Measurements from ENCODE around the gene IDH1. TPM values are rescaled to one million over a fixed set of nuclear protein-coding genes. Genes with fewer than 3 reads are reported as not detected.

IDH1 gene
- total RNA-seq, 1 experiment from 2014 or later = 91.2 TPM

GRCh38 chr2:208279236-208279635 lies 24.4 kb upstream of the IDH1 start:
- no peaks in the 10 kb centered on the region for H3K79me2 ChIP-seq (ENCODE audit: insufficient read depth, low read length)
- ATAC-seq (no peak), DNase-seq (ENCODE audit: low read depth, low spot score) (no peak)
- CTCF ChIA-PET = no interaction called here
- H2AFZ ChIP-seq (ENCODE audit: low read depth, low read length, poor library complexity, severe bottlenecking) = no peak overlapping the region
- POLR2A ChIA-PET = no interaction called here
- H3K36me3 ChIP-seq (ENCODE audit: control insufficient read depth in 1 of 2, insufficient read depth in 2 of 2, low read length in 2 of 2) = peaks cover 19 to 31% of the 10 kb centered on the region in 2 experiments; a peak in 2 of 4 replicates
- H3K9me3 ChIP-seq (ENCODE audit: control insufficient read depth in 1 of 2, insufficient read depth in 1 of 2, low read depth in 1 of 2, low read length in 2 of 2) = no peaks in the 10 kb centered on the region
- H3K9me2 ChIP-seq (ENCODE audit: insufficient read depth) = no peaks in the 10 kb centered on the region
- TF ChIP-seq EZH2 (IDR thresholded peaks at IDR 0.05) (no peak), FOSL1 (IDR thresholded peaks at IDR 0.05; ENCODE audit: low read depth) (no peak), SIN3A (IDR thresholded peaks at IDR 0.05; ENCODE audit: low read depth) (no peak), CEBPB (IDR thresholded peaks at IDR 0.05; ENCODE audit: low read depth) (no peak), CTCF (IDR thresholded peaks at IDR 0.05 in 2 of 3, conservative IDR thresholded peaks at IDR 0.05 in 1 of 3; ENCODE audit: borderline replicate concordance in 1 of 3, insufficient read depth in 1 of 3, low read depth in 2 of 3, low read length in 2 of 3) (no peak)
- TF ChIP-seq, protein P1, sequence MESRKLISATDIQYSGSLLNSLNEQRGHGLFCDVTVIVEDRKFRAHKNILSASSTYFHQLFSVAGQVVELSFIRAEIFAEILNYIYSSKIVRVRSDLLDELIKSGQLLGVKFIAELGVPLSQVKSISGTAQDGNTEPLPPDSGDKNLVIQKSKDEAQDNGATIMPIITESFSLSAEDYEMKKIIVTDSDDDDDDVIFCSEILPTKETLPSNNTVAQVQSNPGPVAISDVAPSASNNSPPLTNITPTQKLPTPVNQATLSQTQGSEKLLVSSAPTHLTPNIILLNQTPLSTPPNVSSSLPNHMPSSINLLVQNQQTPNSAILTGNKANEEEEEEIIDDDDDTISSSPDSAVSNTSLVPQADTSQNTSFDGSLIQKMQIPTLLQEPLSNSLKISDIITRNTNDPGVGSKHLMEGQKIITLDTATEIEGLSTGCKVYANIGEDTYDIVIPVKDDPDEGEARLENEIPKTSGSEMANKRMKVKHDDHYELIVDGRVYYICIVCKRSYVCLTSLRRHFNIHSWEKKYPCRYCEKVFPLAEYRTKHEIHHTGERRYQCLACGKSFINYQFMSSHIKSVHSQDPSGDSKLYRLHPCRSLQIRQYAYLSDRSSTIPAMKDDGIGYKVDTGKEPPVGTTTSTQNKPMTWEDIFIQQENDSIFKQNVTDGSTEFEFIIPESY (IDR thresholded peaks at IDR 0.05; ENCODE audit: extremely low read depth, insufficient replicate concordance, low read length) = no peak
- TF ChIP-seq, protein P2, sequence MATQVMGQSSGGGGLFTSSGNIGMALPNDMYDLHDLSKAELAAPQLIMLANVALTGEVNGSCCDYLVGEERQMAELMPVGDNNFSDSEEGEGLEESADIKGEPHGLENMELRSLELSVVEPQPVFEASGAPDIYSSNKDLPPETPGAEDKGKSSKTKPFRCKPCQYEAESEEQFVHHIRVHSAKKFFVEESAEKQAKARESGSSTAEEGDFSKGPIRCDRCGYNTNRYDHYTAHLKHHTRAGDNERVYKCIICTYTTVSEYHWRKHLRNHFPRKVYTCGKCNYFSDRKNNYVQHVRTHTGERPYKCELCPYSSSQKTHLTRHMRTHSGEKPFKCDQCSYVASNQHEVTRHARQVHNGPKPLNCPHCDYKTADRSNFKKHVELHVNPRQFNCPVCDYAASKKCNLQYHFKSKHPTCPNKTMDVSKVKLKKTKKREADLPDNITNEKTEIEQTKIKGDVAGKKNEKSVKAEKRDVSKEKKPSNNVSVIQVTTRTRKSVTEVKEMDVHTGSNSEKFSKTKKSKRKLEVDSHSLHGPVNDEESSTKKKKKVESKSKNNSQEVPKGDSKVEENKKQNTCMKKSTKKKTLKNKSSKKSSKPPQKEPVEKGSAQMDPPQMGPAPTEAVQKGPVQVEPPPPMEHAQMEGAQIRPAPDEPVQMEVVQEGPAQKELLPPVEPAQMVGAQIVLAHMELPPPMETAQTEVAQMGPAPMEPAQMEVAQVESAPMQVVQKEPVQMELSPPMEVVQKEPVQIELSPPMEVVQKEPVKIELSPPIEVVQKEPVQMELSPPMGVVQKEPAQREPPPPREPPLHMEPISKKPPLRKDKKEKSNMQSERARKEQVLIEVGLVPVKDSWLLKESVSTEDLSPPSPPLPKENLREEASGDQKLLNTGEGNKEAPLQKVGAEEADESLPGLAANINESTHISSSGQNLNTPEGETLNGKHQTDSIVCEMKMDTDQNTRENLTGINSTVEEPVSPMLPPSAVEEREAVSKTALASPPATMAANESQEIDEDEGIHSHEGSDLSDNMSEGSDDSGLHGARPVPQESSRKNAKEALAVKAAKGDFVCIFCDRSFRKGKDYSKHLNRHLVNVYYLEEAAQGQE (IDR thresholded peaks at IDR 0.05; ENCODE audit: low read depth) = no peak
- H3K4me2 ChIP-seq (ENCODE audit: low read length) = no peak overlapping the region
- H3K4me3 ChIP-seq (replicated peaks in 1 of 2; ENCODE audit: low read depth in 1 of 2, low read length in 2 of 2) = no peak overlapping the region
- BruUV-seq (replicated peaks) = no TSS peak
- H3K27me3 ChIP-seq (ENCODE audit: insufficient read depth, low read length) = no peaks in the 10 kb centered on the region
- H3K27ac ChIP-seq (ENCODE audit: low read depth, low read length) = no peak overlapping the region
- RAD21 ChIA-PET (ENCODE audit: low non-redundant PET in 1 of 2, low total read pairs in 2 of 2, uncharacterized antibody in 2 of 2, unreplicated experiment in 2 of 2) = no interaction called here
- peaks cover 3 to 7% of the 10 kb centered on the region in 2 experiments; a peak in 2 of 4 replicates for H3K4me1 ChIP-seq (ENCODE audit: control insufficient read depth in 1 of 2, insufficient read depth in 2 of 2, low read length in 2 of 2)
- intact Hi-C loops (cut with micrococcal nuclease) = no loop called here
- H4K20me1 ChIP-seq (ENCODE audit: insufficient read depth) = no peaks in the 10 kb centered on the region
- H3K9ac ChIP-seq (ENCODE audit: low read length) = no peak overlapping the region
